ENCODE results near the gene TBC1D22A.

- TF ChIP-seq, protein P1, sequence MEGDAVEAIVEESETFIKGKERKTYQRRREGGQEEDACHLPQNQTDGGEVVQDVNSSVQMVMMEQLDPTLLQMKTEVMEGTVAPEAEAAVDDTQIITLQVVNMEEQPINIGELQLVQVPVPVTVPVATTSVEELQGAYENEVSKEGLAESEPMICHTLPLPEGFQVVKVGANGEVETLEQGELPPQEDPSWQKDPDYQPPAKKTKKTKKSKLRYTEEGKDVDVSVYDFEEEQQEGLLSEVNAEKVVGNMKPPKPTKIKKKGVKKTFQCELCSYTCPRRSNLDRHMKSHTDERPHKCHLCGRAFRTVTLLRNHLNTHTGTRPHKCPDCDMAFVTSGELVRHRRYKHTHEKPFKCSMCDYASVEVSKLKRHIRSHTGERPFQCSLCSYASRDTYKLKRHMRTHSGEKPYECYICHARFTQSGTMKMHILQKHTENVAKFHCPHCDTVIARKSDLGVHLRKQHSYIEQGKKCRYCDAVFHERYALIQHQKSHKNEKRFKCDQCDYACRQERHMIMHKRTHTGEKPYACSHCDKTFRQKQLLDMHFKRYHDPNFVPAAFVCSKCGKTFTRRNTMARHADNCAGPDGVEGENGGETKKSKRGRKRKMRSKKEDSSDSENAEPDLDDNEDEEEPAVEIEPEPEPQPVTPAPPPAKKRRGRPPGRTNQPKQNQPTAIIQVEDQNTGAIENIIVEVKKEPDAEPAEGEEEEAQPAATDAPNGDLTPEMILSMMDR (IDR thresholded peaks at IDR 0.05; ENCODE audit: extremely low read depth in 1 of 2, insufficient read depth in 1 of 2, low read depth in 1 of 2, low read length in 2 of 2) = no peak
- TF ChIP-seq POLR2AphosphoS5 (IDR thresholded peaks at IDR 0.05; ENCODE audit: insufficient read depth, low read depth, low read length) (no peak), MYC (IDR thresholded peaks at IDR 0.05; ENCODE audit: low read depth, low read length) (no peak), EZH2 (IDR thresholded peaks at IDR 0.05; ENCODE audit: borderline replicate concordance, low read depth, low read length, severe bottlenecking) (no peak), FOS (IDR thresholded peaks at IDR 0.05; ENCODE audit: borderline replicate concordance, insufficient read depth, low read length) (no peak), POLR2A (IDR thresholded peaks at IDR 0.05; ENCODE audit: low read depth, low read length) (no peak)
Measured at GRCh38 chr22:47075568-47075967, 313.1 kb downstream of the TBC1D22A start.
